Stomach (tissue), 4 donors: ENCODE data around the gene ENAH.

Source experiments
- POLR2A ChIP-seq, 4 donors: fragments of 450-650 bp; IDR thresholded peaks; one replicate each; pipeline ENCODE4 v1.6.1; 2016; ENCODE audit warnings: antibody characterized with exemption in 4 of 4, control low read depth in 2 of 4, mild to moderate bottlenecking in 1 of 4, moderate library complexity in 1 of 4
- POLR2AphosphoS5 ChIP-seq, 3 donors: sonication (generic); formaldehyde crosslinking; IDR thresholded peaks; one replicate each; pipeline ENCODE4 v1.6.1; 2016; ENCODE audit warnings: antibody characterized with exemption in 3 of 3
- TF ChIP-seq, protein P1 (sequence below), 7 experiments: fragments of 450-650 bp in 4 of 7; fragments of 200-600 bp in 3 of 7; sonication (generic) in 3 of 7; IDR thresholded peaks; one replicate each; pipeline ENCODE4 v1.5.1; 2016 to 2019; ENCODE audit warnings: antibody characterized with exemption in 7 of 7, control low read depth in 2 of 7, mild to moderate bottlenecking in 1 of 7

DNA sequence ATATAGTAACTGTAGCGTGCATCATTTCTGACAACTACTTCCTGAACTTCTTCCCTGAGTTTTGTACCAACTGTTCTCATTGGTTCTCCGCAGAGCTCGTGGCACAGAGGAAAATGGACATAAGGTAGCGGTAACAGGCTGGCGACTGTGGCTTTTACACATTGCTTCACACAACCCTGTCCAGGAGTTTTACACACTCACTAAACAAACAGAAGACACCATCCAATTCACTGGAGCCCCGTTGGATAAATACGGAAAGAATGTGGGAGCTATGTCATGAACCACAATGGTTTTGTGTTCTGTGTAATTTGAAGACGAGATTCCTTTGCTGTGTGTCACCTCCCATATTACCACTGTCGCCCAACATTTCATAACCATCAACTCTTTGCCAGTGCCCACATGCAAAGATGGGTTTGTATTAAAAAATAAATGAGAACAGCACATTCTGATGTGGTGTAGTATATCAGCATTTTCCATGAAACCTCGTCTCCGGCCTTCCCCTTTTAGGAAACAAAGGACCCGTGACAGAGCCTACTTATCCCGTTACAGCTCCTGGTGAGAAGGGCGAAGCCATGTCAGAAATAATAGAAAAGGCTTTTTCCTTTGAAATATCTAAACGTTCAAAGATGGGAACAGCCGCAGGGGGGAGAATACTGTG lies 47.4 kb upstream of the ENAH start:
- TF ChIP-seq, protein P1, sequence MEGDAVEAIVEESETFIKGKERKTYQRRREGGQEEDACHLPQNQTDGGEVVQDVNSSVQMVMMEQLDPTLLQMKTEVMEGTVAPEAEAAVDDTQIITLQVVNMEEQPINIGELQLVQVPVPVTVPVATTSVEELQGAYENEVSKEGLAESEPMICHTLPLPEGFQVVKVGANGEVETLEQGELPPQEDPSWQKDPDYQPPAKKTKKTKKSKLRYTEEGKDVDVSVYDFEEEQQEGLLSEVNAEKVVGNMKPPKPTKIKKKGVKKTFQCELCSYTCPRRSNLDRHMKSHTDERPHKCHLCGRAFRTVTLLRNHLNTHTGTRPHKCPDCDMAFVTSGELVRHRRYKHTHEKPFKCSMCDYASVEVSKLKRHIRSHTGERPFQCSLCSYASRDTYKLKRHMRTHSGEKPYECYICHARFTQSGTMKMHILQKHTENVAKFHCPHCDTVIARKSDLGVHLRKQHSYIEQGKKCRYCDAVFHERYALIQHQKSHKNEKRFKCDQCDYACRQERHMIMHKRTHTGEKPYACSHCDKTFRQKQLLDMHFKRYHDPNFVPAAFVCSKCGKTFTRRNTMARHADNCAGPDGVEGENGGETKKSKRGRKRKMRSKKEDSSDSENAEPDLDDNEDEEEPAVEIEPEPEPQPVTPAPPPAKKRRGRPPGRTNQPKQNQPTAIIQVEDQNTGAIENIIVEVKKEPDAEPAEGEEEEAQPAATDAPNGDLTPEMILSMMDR (IDR thresholded peaks at IDR 0.05): no peak
- TF ChIP-seq POLR2A (IDR thresholded peaks at IDR 0.05): no peak
- peak in 1 of 3 donors; percentile 26 for TF ChIP-seq POLR2AphosphoS5 (IDR thresholded peaks at IDR 0.05)
